GM20431 (cell line): ENCODE data around the gene DELE1.

Experiments
- in situ Hi-C: fragments of 300-500 bp; cut with MseI, MboI; formaldehyde crosslinking; loops from one replicate; pipeline ENCODE4 v1.15.0; 2020; ENCODE audit warnings: low sequenced_read_pairs; ENCODE audit not compliant: unreplicated experiment

The DELE1 gene, protein sequence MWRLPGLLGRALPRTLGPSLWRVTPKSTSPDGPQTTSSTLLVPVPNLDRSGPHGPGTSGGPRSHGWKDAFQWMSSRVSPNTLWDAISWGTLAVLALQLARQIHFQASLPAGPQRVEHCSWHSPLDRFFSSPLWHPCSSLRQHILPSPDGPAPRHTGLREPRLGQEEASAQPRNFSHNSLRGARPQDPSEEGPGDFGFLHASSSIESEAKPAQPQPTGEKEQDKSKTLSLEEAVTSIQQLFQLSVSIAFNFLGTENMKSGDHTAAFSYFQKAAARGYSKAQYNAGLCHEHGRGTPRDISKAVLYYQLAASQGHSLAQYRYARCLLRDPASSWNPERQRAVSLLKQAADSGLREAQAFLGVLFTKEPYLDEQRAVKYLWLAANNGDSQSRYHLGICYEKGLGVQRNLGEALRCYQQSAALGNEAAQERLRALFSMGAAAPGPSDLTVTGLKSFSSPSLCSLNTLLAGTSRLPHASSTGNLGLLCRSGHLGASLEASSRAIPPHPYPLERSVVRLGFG

GRCh38 chr5:141923448-141924313 is at the start of gene DELE1:
Gene DELE1 (plus strand): TSS chr5:141923871. CDS start chr5:141923942, 71 bp downstream.
- in situ Hi-C loops, result no loop called here

GRCh38 chr5:141873933-141874261 is 49.8 kb upstream of the DELE1 start:
- in situ Hi-C loops, result no loop called here

DNA sequence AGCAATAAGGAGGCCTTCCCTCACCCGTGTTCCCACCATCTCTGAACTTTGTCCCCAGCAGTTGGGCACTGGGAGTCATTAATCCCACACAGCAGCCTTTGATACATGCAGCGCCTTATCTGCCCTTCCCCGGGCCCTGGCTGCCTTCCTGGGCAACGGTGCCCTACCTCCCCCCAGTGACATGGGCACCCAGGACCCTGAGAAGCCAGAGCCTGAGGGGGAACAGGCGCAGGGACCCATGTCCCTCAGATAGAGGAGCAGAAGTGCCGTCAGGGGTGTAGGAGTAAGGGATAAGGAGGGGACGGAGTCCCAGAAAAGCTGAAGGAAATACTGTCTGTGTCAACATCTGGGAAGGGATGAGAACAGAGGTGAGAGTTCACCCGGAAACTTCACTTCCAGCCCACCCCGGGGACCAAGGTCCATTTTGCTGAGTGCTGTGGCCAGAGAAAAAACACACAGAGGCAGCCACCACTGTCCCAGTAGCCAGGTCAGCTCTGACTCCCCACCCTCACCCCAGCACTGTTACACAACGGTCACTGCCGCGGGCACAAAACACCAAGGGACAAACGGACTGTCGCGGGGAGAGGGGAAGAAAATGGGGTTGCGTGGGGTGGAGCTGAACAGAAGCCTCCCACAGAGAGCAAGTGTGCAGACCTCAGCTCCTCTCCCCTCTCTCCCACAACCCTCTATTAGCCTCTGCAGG is 49.3 kb upstream of the DELE1 start:
- in situ Hi-C loops, result no loop called here

GRCh38 chr5:141875022-141875740 is 48.5 kb upstream of the DELE1 start:
- in situ Hi-C loops, result no loop called here

- in situ Hi-C loops, result no loop called here
These were observed 47.7 kb upstream of the DELE1 start for GRCh38 chr5:141875795-141876627.

GRCh38 chr5:141876628-141877355 is 46.9 kb upstream of the DELE1 start:
- in situ Hi-C loops, result no loop called here

GRCh38 chr5:141877356-141878185 is 46.1 kb upstream of the DELE1 start:
- in situ Hi-C loops, result no loop called here

DNA sequence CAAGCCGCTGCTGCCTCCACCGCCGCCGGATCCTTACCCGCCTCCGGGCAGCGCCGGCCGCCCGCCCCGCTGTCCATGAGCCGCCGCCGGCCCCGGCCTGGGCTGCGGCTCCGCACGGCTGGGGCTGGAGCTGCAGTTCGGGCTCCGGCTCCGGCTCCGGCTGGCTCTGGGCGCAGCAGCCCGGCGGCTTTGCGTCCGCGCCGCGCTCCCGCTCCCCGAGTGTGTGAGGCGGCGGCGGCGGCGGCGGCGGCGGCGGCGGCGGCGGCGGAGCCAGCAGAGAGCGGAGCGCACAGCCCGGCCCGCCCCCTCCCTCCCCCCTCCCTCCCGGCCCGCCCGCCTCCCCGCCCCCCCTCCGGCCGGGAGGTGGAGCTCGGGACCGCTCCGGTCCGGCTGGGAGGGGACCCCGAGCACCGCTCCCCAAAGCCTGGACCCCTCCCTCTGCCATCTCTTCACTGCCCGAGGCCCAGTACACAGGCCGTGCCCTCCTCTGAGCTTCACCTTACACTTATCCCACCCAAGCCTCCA is 45.4 kb upstream of the DELE1 start, which contains the start of gene PCDH1:
PCDH1 (minus strand) TSS at position 225 of the 525 bp plus-strand sequence; CDS start at position 77, 148 bp downstream.
- in situ Hi-C loops, result no loop called here

DNA sequence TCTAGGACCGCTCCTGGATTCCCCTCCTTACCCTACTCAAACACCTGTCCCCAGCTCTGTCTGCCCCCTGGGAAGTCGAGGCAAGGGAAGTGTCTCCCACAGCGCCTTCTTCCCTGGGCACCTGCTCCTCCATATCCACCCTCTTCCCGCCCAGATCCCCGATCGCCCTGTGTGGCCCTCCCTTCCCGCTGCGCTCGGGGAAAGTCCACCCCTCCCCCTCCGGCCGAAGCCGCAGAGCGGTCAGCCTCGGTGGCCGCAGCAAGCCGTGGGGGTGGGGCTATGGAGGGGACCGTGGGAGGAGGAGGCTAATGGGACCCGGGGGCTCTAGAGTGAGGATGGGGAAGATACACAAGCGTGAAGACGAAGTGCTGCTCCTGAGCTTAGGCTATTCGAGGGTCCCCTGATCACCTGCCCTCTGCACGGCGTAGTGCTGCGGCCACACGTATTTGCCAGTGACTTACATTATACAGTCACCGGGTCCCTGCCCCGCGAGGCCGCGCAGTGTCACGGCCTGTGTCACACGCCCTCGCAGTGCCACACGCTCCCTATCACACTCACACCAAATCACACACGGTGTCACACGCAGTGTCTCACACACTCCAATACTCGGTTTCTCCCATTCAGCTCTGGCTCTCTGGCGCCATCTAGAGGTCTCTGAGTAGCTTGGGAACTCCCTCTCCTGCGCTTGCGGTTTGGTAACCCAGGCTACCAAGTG is 44.8 kb upstream of the DELE1 start:
- in situ Hi-C loops, result no loop called here

- in situ Hi-C loops, result no loop called here
These were observed 44.3 kb upstream of the DELE1 start for GRCh38 chr5:141879426-141879759.

- in situ Hi-C loops, result no loop called here
These were observed 43.5 kb upstream of the DELE1 start for GRCh38 chr5:141879941-141880738.

GRCh38 chr5:141880961-141881801 is 42.5 kb upstream of the DELE1 start:
- in situ Hi-C loops, result no loop called here

DNA sequence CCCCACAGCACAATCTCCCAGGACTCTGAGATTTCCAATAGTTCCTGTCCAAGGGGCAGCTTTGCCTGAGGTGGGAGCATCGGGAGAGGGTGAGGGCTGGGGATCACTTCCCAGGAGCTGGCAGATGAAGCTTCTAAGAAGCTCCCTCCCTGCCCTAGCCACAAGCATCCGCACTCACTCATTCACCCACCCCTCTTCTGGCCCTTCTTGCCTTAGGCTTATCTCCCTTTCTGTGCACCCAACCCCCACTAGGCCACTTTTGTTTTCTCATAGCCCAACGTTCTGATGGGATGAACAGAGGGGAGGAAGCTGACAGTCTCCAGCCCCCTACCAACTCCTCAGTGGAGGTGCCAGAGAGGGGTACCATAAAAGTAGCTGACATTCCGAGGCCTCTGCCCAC is 41.8 kb upstream of the DELE1 start:
- in situ Hi-C loops, result no loop called here

DNA sequence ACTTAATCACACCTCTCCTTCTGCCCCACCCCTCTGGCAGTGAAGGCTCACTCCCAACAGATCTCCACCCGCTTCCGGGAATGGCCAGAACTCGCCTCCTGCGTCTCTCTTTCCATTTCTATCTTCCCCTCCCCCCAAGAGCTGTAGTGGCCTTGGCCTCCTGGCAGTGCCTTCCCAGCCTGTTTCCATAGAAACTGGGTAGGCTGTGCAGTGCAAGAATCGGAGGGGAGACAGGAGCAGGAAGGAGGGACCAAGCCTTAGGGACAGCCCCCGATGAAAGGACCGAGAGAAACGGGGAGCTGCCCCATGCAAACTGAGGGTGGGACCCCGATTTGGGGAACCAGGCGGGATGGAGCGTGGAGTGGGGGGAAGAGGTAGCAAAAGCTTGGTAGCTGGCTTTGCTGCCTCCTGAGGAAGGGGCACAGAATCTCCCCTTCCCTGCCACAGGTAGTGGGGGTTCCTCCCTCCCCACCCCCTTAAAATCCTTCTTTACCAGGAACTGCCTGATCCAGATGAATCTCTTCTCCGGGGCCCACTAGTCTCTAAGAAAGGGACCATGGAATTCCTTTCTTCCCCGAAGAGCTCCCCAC is 41.0 kb upstream of the DELE1 start:
- in situ Hi-C loops, result no loop called here
